K562 (cell line): ENCODE data around the gene IRX2. TPM values are rescaled to one million over a fixed set of nuclear protein-coding genes. Genes with fewer than 3 reads are reported as not detected.

ENCODE experiments used
- ATAC-seq: fragments of 200-7000 bp; cut with Tn5 transposase; 3 replicates; pipeline ENCODE4 v1.9.1; 2020; ENCODE audit warnings: moderate library complexity
- BruUV-seq: library from RNA; stranded (reverse); fragments of 400-500 nt; replicated peaks from 2 replicates; lab custom pipeline; 2021; lab: Mats Ljungman, UMichigan
- CTCF ChIA-PET: fragments of 300-600 bp; formaldehyde crosslinking; extraction: SDS; loops from one replicate; lab custom pipeline; 2021; ENCODE audit warnings: low intra/inter-chr PET ratio; lab: Yijun Ruan, JAX
- POLR2A ChIA-PET: fragments of 300-600, 350-650 bp; sonication (Branson Sonifier 250); formaldehyde crosslinking; extraction: SDS; loops from one replicate; lab custom pipeline; 2021; ENCODE audit warnings: antibody characterized with exemption, inconsistent platforms; lab: Yijun Ruan, JAX
- DNase-seq, 4 experiments: peaks; one replicate each; pipeline versions ENCODE4 v3.0.0 to v3.0.0-alpha.2; 2011 to 2018; ENCODE audit warnings: low spot score in 3 of 4, mixed read lengths in 3 of 4; ENCODE audit errors: extremely low read depth in 1 of 4
- FAIRE-seq: peaks from 2 replicates; lab custom pipeline; 2011; peaks lifted over from hg19 to GRCh38; lab: Jason Lieb, UNC
- H2AFZ ChIP-seq: 2 replicates; pipeline ENCODE4 v1.6.0; 2011; ENCODE audit warnings: low read depth, low read length, control low read depth, inconsistent platforms
- H3K27ac ChIP-seq: fragments of 200-600 bp; 3 replicates; pipeline ENCODE4 v1.8.0; 2011; ENCODE audit warnings: low read depth, mild to moderate bottlenecking, control low read depth, inconsistent platforms, low read length, moderate library complexity, mixed read lengths; ENCODE audit errors: extremely low read depth
- H3K27me3 ChIP-seq, 2 experiments: fragments of 300-600 bp in 1 of 2; 2 replicates in 1 of 2; 3 replicates in 1 of 2; pipeline versions ENCODE4 v1.6.0 to v1.8.0; 2011; ENCODE audit warnings: inconsistent platforms in 2 of 2, low read length in 2 of 2, mild to moderate bottlenecking in 1 of 2, mixed read lengths in 1 of 2, moderate library complexity in 1 of 2; ENCODE audit not compliant: control insufficient read depth in 2 of 2, insufficient read depth in 2 of 2
- H3K36me3 ChIP-seq: fragments of 300-600 bp; 3 replicates; pipeline ENCODE4 v1.8.0; 2011; ENCODE audit warnings: mild to moderate bottlenecking, low read length, inconsistent platforms; ENCODE audit not compliant: control insufficient read depth, insufficient read depth
- H3K4me1 ChIP-seq, 2 experiments: fragments of 200-600 bp in 1 of 2; replicated peaks in 1 of 2; 2 replicates in 1 of 2; 3 replicates in 1 of 2; pipeline versions ENCODE4 v1.5.1 to v1.8.0; 2011; ENCODE audit warnings: inconsistent platforms in 2 of 2, low read length in 2 of 2, mild to moderate bottlenecking in 1 of 2, mixed read lengths in 1 of 2, moderate library complexity in 1 of 2; ENCODE audit not compliant: control insufficient read depth in 2 of 2, insufficient read depth in 2 of 2
- H3K4me2 ChIP-seq: 2 replicates; pipeline ENCODE4 v1.6.1; 2011; ENCODE audit warnings: low read length, control low read depth, inconsistent platforms, mixed read lengths; ENCODE audit not compliant: insufficient read depth
- H3K4me3 ChIP-seq: fragments of 200-600 bp; sonication (generic), shearing (Covaris generic); 2 replicates; pipeline ENCODE4 v1.5.1; 2016; ENCODE audit warnings: control low read depth, inconsistent platforms
- H3K79me2 ChIP-seq: fragments of 200-600 bp; 3 replicates; pipeline ENCODE4 v1.8.0; 2011; ENCODE audit warnings: low read length, inconsistent platforms; ENCODE audit not compliant: control insufficient read depth, insufficient read depth
- H3K9ac ChIP-seq, 2 experiments: 2 replicates each; pipeline versions ENCODE4 v1.6.0 to v1.6.1; 2011; ENCODE audit warnings: low read depth in 2 of 2, low read length in 2 of 2, control low read depth in 1 of 2, inconsistent platforms in 1 of 2, mild to moderate bottlenecking in 1 of 2, mixed read lengths in 1 of 2; ENCODE audit not compliant: insufficient read depth in 1 of 2
- H3K9me1 ChIP-seq: one replicate; pipeline ENCODE4 v1.6.0; 2011; ENCODE audit warnings: inconsistent platforms, mild to moderate bottlenecking, low read length, moderate library complexity; ENCODE audit not compliant: control insufficient read depth, insufficient read depth
- H3K9me3 ChIP-seq: replicated peaks from 2 replicates; pipeline ENCODE4 v1.5.1; 2011; ENCODE audit warnings: low read depth, low read length, inconsistent platforms; ENCODE audit not compliant: control insufficient read depth, insufficient read depth
- H4K20me1 ChIP-seq: replicated peaks from 2 replicates; pipeline ENCODE4 v1.6.1; 2011; ENCODE audit warnings: low read length, inconsistent platforms, mixed read lengths; ENCODE audit not compliant: control insufficient read depth, insufficient read depth
- ATF4 ChIP-seq: fragments of 450-650 bp; formaldehyde crosslinking; IDR thresholded peaks from 2 replicates; pipeline ENCODE4 v1.4.0; 2022; ENCODE audit warnings: mild to moderate bottlenecking, moderate library complexity
- MTA1 ChIP-seq: fragments of 450-650 bp; IDR thresholded peaks from 2 replicates; pipeline ENCODE4 v1.6.1; 2017; ENCODE audit warnings: borderline replicate concordance
- RBBP5 ChIP-seq: fragments of 200-600 bp; sonication (generic); IDR thresholded peaks from 2 replicates; pipeline ENCODE4 v1.6.1; 2012; ENCODE audit warnings: borderline replicate concordance, mild to moderate bottlenecking, low read length, control low read depth, inconsistent platforms; ENCODE audit not compliant: insufficient read depth, poor library complexity, severe bottlenecking
- RBM22 ChIP-seq: fragments of 200-400 bp; formaldehyde crosslinking; IDR thresholded peaks from 2 replicates; pipeline ENCODE4 v1.6.1; 2018; ENCODE audit warnings: low read length, low read depth; ENCODE audit not compliant: poor library complexity, severe bottlenecking
- SMAD3 ChIP-seq: fragments of 450-650 bp; formaldehyde crosslinking; conservative IDR thresholded peaks from 2 replicates; pipeline ENCODE4 v1.4.0; 2020; ENCODE audit warnings: mild to moderate bottlenecking
- THAP12 ChIP-seq: fragments of 250-450 bp; sonication (Bioruptor Pico); IDR thresholded peaks from 2 replicates; pipeline ENCODE4 v1.9.0; 2021; ENCODE audit warnings: mild to moderate bottlenecking, inconsistent platforms
- ZNF143 ChIP-seq: sonication (generic); formaldehyde crosslinking; IDR thresholded peaks from 2 replicates; pipeline ENCODE4 v1.9.0; 2022; ENCODE audit warnings: mild to moderate bottlenecking, missing genetic modification reagents
- ZNF232 ChIP-seq: sonication (generic); formaldehyde crosslinking; IDR thresholded peaks from 2 replicates; pipeline ENCODE4 v1.8.0; 2022; ENCODE audit warnings: mild to moderate bottlenecking, missing genetic modification reagents
- ZNF57 ChIP-seq: fragments of 450-650 bp; formaldehyde crosslinking; IDR thresholded peaks from 2 replicates; pipeline ENCODE4 v1.4.0; 2020; ENCODE audit warnings: mild to moderate bottlenecking, moderate library complexity
- WGBS: fragments of 100-300 bp; shearing (Covaris generic); methylation state at CpG from one replicate; pipeline ENCODE4 v1.1.6; 2016; ENCODE audit warnings: low coverage, mixed read lengths; ENCODE audit not compliant: insufficient coverage; ENCODE audit errors: missing lambda C conversion rate; 5-methylcytosine and 5-hydroxymethylcytosine counted together
- in situ Hi-C: fragments of 300-500 bp; cut with MboI; formaldehyde crosslinking; loops from 4 replicates; pipeline ENCODE4 v1.15.0; 2018; ENCODE audit warnings: inconsistent platforms, mixed read lengths
- intact Hi-C: fragments of 100-400 bp; cut with micrococcal nuclease; formaldehyde crosslinking; loops from 2 replicates; pipeline ENCODE4 v1.14.2; 2022
- polyA plus RNA-seq, 8 experiments: library from polyadenylated mRNA; depleted of rRNA in 4 of 8; stranded (reverse) in 5 of 8; unstranded in 3 of 8; fragments of >200 nt; fragmentation: Nextera tagmentation in 2 of 8; fragmentation: Illumina TruSeq in 1 of 8; extraction: Ambion mirVana in 2 of 8; extraction: Trizol in 1 of 8; gene quantifications; 2 replicates each; pipeline versions ENCODE4 v1.2.1 to v1.2.3, GENCODE V29; 2011 to 2014; ENCODE audit warnings: inconsistent platforms in 1 of 8, missing spikeins in 1 of 8
- total RNA-seq, 7 experiments: library from RNA; depleted of rRNA in 6 of 7; stranded (reverse); fragments of >200 nt in 6 of 7; fragmentation: Illumina TruSeq in 2 of 7; extraction: Trizol in 2 of 7; gene quantifications; 2 replicates each; pipeline versions ENCODE4 v1.2.1 to v1.2.3, GENCODE V29; 2011 to 2021; ENCODE audit warnings: low replicate concordance in 1 of 7
- TF ChIP-seq, protein P1 (sequence below): fragments of 200-400 bp; formaldehyde crosslinking; IDR thresholded peaks from 2 replicates; pipeline ENCODE4 v1.6.1; 2017; ENCODE audit warnings: mild to moderate bottlenecking, low read depth, low read length, moderate library complexity
- TF ChIP-seq, protein P2 (sequence below): fragments of 450-650 bp; IDR thresholded peaks from 2 replicates; pipeline ENCODE4 v1.6.1; 2017; ENCODE audit warnings: antibody characterized with exemption, mild to moderate bottlenecking

Gene IRX2
- total and polyA plus RNA-seq, 9 of the 15 experiments (the other 6 are each of a cell fraction or from before 2014, with no cell fraction given): 0.13 TPM; not detected in 8

- CTCF ChIA-PET: no interaction called here
- no peak for FAIRE-seq
- POLR2A ChIA-PET: no interaction called here
- 7% methylated on average over 50 of the region's 55 CpGs for WGBS
- no peak for DNase-seq
- Histone ChIP-seq H3K27ac (no peak overlapping the region), H4K20me1 (no peaks in the 10 kb centered on the region), H3K36me3 (no peaks in the 10 kb centered on the region), H3K9ac (no peak overlapping the region), H3K9me3 (no peaks in the 10 kb centered on the region), H3K4me3 (no peak overlapping the region), H2AFZ (no peak overlapping the region), H3K4me2 (no peak overlapping the region), H3K9me1 (no peaks in the 10 kb centered on the region), H3K79me2 (no peaks in the 10 kb centered on the region), H3K27me3 (peaks cover 23 to 38% of the 10 kb centered on the region in 2 experiments; a peak in 4 of 5 replicates), H3K4me1 (peaks cover 0 to 13% of the 10 kb centered on the region in 2 experiments; a peak in 1 of 5 replicates)
- intact Hi-C loops (no loop called here), in situ Hi-C loops (no loop called here)
- BruUV-seq: no TSS peak
- ATAC-seq: no peak
- TF ChIP-seq, protein P1, sequence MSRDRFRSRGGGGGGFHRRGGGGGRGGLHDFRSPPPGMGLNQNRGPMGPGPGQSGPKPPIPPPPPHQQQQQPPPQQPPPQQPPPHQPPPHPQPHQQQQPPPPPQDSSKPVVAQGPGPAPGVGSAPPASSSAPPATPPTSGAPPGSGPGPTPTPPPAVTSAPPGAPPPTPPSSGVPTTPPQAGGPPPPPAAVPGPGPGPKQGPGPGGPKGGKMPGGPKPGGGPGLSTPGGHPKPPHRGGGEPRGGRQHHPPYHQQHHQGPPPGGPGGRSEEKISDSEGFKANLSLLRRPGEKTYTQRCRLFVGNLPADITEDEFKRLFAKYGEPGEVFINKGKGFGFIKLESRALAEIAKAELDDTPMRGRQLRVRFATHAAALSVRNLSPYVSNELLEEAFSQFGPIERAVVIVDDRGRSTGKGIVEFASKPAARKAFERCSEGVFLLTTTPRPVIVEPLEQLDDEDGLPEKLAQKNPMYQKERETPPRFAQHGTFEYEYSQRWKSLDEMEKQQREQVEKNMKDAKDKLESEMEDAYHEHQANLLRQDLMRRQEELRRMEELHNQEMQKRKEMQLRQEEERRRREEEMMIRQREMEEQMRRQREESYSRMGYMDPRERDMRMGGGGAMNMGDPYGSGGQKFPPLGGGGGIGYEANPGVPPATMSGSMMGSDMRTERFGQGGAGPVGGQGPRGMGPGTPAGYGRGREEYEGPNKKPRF: no peak
- no peak for TF ChIP-seq SMAD3
- TF ChIP-seq, protein P2, sequence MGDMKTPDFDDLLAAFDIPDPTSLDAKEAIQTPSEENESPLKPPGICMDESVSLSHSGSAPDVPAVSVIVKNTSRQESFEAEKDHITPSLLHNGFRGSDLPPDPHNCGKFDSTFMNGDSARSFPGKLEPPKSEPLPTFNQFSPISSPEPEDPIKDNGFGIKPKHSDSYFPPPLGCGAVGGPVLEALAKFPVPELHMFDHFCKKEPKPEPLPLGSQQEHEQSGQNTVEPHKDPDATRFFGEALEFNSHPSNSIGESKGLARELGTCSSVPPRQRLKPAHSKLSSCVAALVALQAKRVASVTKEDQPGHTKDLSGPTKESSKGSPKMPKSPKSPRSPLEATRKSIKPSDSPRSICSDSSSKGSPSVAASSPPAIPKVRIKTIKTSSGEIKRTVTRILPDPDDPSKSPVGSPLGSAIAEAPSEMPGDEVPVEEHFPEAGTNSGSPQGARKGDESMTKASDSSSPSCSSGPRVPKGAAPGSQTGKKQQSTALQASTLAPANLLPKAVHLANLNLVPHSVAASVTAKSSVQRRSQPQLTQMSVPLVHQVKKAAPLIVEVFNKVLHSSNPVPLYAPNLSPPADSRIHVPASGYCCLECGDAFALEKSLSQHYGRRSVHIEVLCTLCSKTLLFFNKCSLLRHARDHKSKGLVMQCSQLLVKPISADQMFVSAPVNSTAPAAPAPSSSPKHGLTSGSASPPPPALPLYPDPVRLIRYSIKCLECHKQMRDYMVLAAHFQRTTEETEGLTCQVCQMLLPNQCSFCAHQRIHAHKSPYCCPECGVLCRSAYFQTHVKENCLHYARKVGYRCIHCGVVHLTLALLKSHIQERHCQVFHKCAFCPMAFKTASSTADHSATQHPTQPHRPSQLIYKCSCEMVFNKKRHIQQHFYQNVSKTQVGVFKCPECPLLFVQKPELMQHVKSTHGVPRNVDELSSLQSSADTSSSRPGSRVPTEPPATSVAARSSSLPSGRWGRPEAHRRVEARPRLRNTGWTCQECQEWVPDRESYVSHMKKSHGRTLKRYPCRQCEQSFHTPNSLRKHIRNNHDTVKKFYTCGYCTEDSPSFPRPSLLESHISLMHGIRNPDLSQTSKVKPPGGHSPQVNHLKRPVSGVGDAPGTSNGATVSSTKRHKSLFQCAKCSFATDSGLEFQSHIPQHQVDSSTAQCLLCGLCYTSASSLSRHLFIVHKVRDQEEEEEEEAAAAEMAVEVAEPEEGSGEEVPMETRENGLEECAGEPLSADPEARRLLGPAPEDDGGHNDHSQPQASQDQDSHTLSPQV: no peak
- no peak for TF ChIP-seq ZNF57
- no peak for TF ChIP-seq ZNF143 (CRISPR knock-in tag)
- TF ChIP-seq MTA1: no peak
- no peak for TF ChIP-seq THAP12
- TF ChIP-seq ZNF232 (CRISPR knock-in tag): no peak
- TF ChIP-seq ATF4 (CRISPR knock-in tag): no peak
- TF ChIP-seq RBM22: no peak
- TF ChIP-seq RBBP5: no peak
These were observed 8.4 kb downstream of the IRX2 start for GRCh38 chr5:2742921-2743679.
